Mucosa of descending colon (tissue), 3 donors: ENCODE results near the gene VRK3. TPM values are rescaled to one million over a fixed set of nuclear protein-coding genes. Genes with fewer than 3 reads are reported as not detected.
"Not testable (repeated sequence)": the region's sequence is repeated elsewhere in the genome, so short reads cannot be mapped to it uniquely, and the experiment has no call there.

Source experiments
- ATAC-seq: fragments of 200-7000 bp; cut with Tn5 transposase; one replicate; pipeline ENCODE4 v1.9.1; 2020; ENCODE audit warnings: mild to moderate bottlenecking, moderate library complexity
- DNase-seq, 3 donors: peaks; one replicate each; pipeline ENCODE4 v3.0.0-alpha.2; 2020
- H3K36me3 ChIP-seq: fragments of 200-600 bp; one replicate; pipeline ENCODE4 v1.8.0; 2021; ENCODE audit warnings: low read depth, mild to moderate bottlenecking
- H3K4me1 ChIP-seq: fragments of 200-600 bp; one replicate; pipeline ENCODE4 v1.8.0; 2021; ENCODE audit warnings: low read depth, mild to moderate bottlenecking
- H3K4me3 ChIP-seq: fragments of 200-600 bp; one replicate; pipeline ENCODE4 v1.8.0; 2021; ENCODE audit warnings: mild to moderate bottlenecking
- H3K9me3 ChIP-seq: fragments of 200-600 bp; one replicate; pipeline ENCODE4 v1.8.0; 2021; ENCODE audit warnings: mild to moderate bottlenecking
- CTCF ChIP-seq: fragments of 200-600 bp; IDR thresholded peaks from one replicate; pipeline ENCODE4 v1.8.0; 2022; ENCODE audit warnings: antibody characterized with exemption, mild to moderate bottlenecking
- intact Hi-C, 2 donors: fragments of 100-400 bp; cut with DNase I in 1 of 2; cut with micrococcal nuclease in 1 of 2; formaldehyde crosslinking; loops; one replicate each; pipeline versions ENCODE4 v1.11.0 to v1.11.1; 2022; cut with DNase I, micrococcal nuclease
- total RNA-seq, 3 donors: library from RNA; stranded (reverse); fragmentation: NEBNext Ultra II Directional in 2 of 3; extraction: Animal tissue kit (Norgen Biotek cat#: 25700) in 2 of 3; gene quantifications; one replicate each; pipeline versions ENCODE4 v1.2.1 to v1.2.4, GENCODE V29; 2021 to 2023
- donor health status: DM: no; HTN: no; CAD: no; lungs with moderate emphysema.
- donor health status: DM: no; HTN: no; CAD: no.
- donor health status: DM: no; HTN: yes; CAD: no.

Gene VRK3
- total RNA-seq, 3 donors from 2014 or later = 53.8 to 72.9 (median 62.7) TPM

- DNase-seq (peak in 1 of 3 donors; percentile 29), ATAC-seq (no peak)
- no peak for TF ChIP-seq CTCF
- intact Hi-C loops = no loop called here
- Histone ChIP-seq H3K4me3 (no peak overlapping the region), H3K4me1 (no peaks in the 10 kb centered on the region), H3K36me3 (no peaks in the 10 kb centered on the region), H3K9me3 (no peaks in the 10 kb centered on the region)
Observed at GRCh38 chr19:49972841-49973240, 52.3 kb downstream of the VRK3 start.

- TF ChIP-seq CTCF = no peak
- intact Hi-C loops = no loop called here
- DNase-seq = peak in 1 of 3 donors; percentile 37
Observed at GRCh38 chr19:49971991-49972411, 53.2 kb downstream of the VRK3 start.

GRCh38 chr19:49969355-49969754 is 55.8 kb downstream of the VRK3 start:
- peak; percentile 37 for ATAC-seq
- H3K4me1 ChIP-seq, H3K4me3 ChIP-seq, H3K9me3 ChIP-seq, intact Hi-C loops, H3K36me3 ChIP-seq: not testable (repeated sequence)
- peak in 2 of 3 donors; percentile 16 to 28 for DNase-seq

More at GRCh38 chr19:49971991-49972411, 53.2 kb downstream of the VRK3 start:
- H3K4me3 ChIP-seq = no peak overlapping the region
- H3K9me3 ChIP-seq = no peaks in the 10 kb centered on the region
- no peaks in the 10 kb centered on the region for H3K4me1 ChIP-seq
- no peaks in the 10 kb centered on the region for H3K36me3 ChIP-seq
- no peak for ATAC-seq

DNA sequence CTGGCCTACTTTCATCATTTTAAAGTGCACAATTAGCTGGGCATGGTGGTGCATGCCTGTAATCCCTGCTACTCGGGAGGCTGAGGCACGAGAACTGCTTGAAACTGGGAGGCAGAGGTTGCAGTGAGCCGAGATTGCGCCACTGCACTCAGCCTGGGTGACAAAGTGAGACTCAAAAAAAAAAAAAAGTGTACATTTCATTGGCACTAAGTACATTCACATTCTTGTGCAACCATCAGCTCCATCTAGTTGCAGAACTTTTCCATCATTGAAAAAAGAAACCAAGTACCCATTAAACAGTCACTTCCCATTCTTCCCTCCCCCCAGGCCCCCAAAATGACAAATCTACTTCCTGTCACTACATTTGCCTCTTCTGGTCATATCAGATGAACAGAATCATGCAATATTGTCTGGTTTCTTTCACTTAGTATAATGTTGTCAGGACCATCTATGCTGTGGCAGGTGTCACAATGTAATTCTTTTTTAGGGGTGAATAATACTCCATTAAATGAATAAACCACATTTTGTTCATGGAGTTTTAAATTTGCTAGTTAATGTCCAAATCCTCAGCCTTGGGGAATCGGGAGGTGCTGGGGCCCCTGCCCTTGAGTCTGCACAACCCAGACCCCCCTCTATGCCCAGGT is 56.8 kb downstream of the VRK3 start:
- no peaks in the 10 kb centered on the region for H3K36me3 ChIP-seq
- intact Hi-C loops = no loop called here
- TF ChIP-seq CTCF = no peak
- H3K4me1 ChIP-seq = no peaks in the 10 kb centered on the region
- no peak overlapping the region for H3K4me3 ChIP-seq
- no peaks in the 10 kb centered on the region for H3K9me3 ChIP-seq
- ATAC-seq = no peak
- DNase-seq = peak in 2 of 3 donors; percentile 4 to 27

- H3K9me3 ChIP-seq, H3K4me3 ChIP-seq, H3K36me3 ChIP-seq, H3K4me1 ChIP-seq, intact Hi-C loops: not testable (repeated sequence)
- ATAC-seq (peak; percentile 30), DNase-seq (peak in 2 of 3 donors; percentile 17)
Observed at GRCh38 chr19:49960980-49961379, 64.2 kb downstream of the VRK3 start, which contains the start of gene SIGLEC11. TSS of gene SIGLEC11 (minus strand) at chr19:49961172. CDS start at chr19:49961081, 91 bp downstream.

DNA sequence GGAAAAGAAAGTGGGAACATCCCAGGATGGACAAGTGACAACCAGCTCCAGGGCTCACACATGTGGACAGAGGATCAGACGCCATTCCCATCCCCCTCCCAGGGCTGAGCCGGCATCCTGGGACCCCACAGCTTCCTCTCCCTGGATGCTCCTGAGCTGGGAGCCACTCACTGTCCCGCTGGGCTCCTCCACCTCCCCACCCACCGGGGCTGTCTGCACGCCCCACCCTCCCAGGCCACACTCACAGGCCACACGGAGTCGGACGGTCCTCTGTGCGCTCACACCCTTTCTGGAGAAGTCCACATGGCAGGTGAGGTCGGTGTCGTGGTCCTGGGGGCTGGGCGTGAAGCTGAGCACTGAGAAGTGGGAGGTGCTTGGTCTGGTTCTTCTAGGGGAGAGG is 65.3 kb downstream of the VRK3 start:
- H3K4me1 ChIP-seq = peaks cover 13% of the 10 kb centered on the region
- H3K36me3 ChIP-seq, intact Hi-C loops, H3K9me3 ChIP-seq, H3K4me3 ChIP-seq: not testable (repeated sequence)
- ATAC-seq (peak; percentile 8), DNase-seq (peak in 1 of 3 donors; percentile 6)

DNA sequence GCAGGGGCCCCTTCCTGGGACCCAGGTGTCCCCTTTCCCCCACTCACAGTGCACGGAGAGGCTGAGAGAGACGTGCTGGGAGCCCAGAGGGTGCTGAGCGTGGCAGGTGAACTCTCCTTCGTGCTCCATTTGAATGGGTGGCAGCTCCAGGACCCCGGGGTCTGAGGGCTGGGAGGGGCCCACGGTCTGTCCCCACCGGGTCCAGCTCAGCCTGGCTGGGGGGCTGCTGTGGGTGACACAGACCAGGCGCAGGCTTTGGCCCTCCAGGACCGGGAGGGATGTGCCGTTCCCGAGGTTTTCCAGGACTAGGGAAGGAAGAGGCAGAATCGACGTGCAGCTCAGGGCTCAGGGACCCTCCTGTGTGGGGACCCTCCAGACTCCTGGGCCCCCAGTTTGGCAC is 66.6 kb downstream of the VRK3 start:
- H3K4me3 ChIP-seq = not testable (repeated sequence)
- peak in 2 of 3 donors; percentile 23 to 26 for DNase-seq

GRCh38 chr19:49958144-49958543 is 67.0 kb downstream of the VRK3 start:
- DNase-seq = peak in 2 of 3 donors; percentile 23 to 33
- H3K4me3 ChIP-seq, ATAC-seq: not testable (repeated sequence)

More for the DNA sequence above, 66.6 kb downstream of the VRK3 start:
- ATAC-seq, intact Hi-C loops, H3K36me3 ChIP-seq, H3K9me3 ChIP-seq: not testable (repeated sequence)
- peaks cover 14% of the 10 kb centered on the region for H3K4me1 ChIP-seq

More at GRCh38 chr19:49958144-49958543, 67.0 kb downstream of the VRK3 start:
- H3K36me3 ChIP-seq, H3K9me3 ChIP-seq, intact Hi-C loops: not testable (repeated sequence)
- peaks cover 15% of the 10 kb centered on the region for H3K4me1 ChIP-seq
